ENCODE results near the gene TBC1D19.

- TF ChIP-seq CTCF (IDR thresholded peaks at IDR 0.05; ENCODE audit: low read depth, low read length, poor library complexity, severe bottlenecking) (peak; percentile 64), EZH2phosphoT487 (IDR thresholded peaks at IDR 0.05; ENCODE audit: borderline replicate concordance, low read length) (no peak)
Observed at GRCh38 chr4:26787461-26788340, 203.8 kb downstream of the TBC1D19 start.

All from DOHH2 (cell line).